Suprapubic skin (tissue), 4 donors: ENCODE data around the gene OARD1. TPM values are rescaled to one million over a fixed set of nuclear protein-coding genes. Genes with fewer than 3 reads are reported as not detected.

Experiments used
- DNase-seq, 2 donors: peaks; one replicate each; pipeline ENCODE4 v3.0.0-alpha.2; 2019; ENCODE audit warnings: low spot score in 2 of 2
- H3K27ac ChIP-seq: fragments of 200-600 bp; sonication (generic); one replicate; pipeline ENCODE4 v1.5.1; 2019
- H3K27me3 ChIP-seq: fragments of 200-600 bp; sonication (generic); one replicate; pipeline ENCODE4 v1.5.1; 2019
- H3K36me3 ChIP-seq: fragments of 200-600 bp; sonication (generic); one replicate; pipeline ENCODE4 v1.5.1; 2019
- H3K4me1 ChIP-seq: fragments of 200-600 bp; sonication (generic); one replicate; pipeline ENCODE4 v1.5.1; 2019
- H3K4me3 ChIP-seq: fragments of 200-600 bp; sonication (generic); one replicate; pipeline ENCODE4 v1.5.1; 2019; ENCODE audit warnings: mild to moderate bottlenecking
- H3K9me3 ChIP-seq: fragments of 200-600 bp; sonication (generic); one replicate; pipeline ENCODE4 v1.5.1; 2019
- EP300 ChIP-seq: sonication (generic); formaldehyde crosslinking; IDR thresholded peaks from one replicate; pipeline ENCODE4 v1.6.1; 2017; ENCODE audit warnings: antibody characterized with exemption
- POLR2A ChIP-seq, 2 donors: fragments of 450-650 bp; IDR thresholded peaks; one replicate each; pipeline ENCODE4 v1.6.1; 2017; ENCODE audit warnings: antibody characterized with exemption in 2 of 2, mild to moderate bottlenecking in 2 of 2, moderate library complexity in 2 of 2
- POLR2AphosphoS5 ChIP-seq, 3 donors: sonication (generic); formaldehyde crosslinking; IDR thresholded peaks; one replicate each; pipeline ENCODE4 v1.6.1; 2017; ENCODE audit warnings: antibody characterized with exemption in 3 of 3
- WGBS: methylation state at CpG from one replicate; pipeline ENCODE4 v1.1.5; 2018; 5-methylcytosine and 5-hydroxymethylcytosine counted together
- total RNA-seq, 4 donors: library from RNA; depleted of rRNA; stranded (reverse); fragments of >200 nt; gene quantifications; one replicate each; pipeline ENCODE4 v1.1.0, GENCODE V29; 2016
- TF ChIP-seq, protein P1 (sequence below), 2 donors: fragments of 200-600 bp in 1 of 2; fragments of 450-650 bp in 1 of 2; sonication (generic) in 1 of 2; IDR thresholded peaks; one replicate each; pipeline ENCODE4 v1.5.1; 2016 to 2019; ENCODE audit warnings: antibody characterized with exemption in 2 of 2, mild to moderate bottlenecking in 1 of 2, moderate library complexity in 1 of 2

Gene OARD1
- total RNA-seq, 4 donors from 2014 or later = 11.3 to 29.9 (median 20.6) TPM

DNA sequence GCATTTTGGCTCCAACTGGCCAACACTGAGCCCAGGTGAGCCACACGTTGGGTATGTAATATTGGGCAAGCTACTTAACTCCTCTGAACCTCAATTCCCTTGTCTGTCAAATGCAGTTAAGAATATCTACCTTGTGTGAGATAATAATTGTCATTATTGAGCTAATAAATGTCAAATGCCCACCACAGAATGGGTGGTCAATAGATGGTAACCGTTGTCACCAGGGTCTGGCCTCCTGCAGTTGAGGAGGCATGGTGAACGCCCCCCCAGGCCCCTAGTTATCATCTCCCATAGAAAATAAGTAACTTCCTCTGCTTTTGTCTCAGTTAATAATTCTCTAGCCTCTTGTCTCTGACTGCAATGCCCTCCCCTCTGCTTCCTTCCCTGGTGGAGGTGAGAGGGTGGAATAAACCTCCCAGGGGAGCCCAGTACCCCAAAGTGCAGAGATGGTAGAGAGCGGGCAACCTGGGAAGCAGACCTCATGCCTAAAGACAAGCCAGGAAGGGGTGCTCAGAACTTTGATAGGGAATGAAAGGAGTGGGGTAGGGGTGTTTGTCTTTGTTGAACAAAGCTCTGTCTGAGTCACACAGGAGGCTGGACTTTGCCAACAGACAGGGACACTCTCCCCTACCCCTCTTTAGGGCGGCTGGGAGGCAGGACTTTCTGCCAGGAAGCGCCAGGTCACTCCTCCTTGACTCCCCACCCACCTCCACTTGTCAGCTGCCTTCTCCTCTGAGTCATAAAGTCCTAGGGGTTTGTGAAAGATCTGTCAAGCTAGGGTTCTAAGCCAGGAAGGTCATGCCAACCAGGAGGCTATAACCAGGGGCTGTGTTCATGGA is 31.8 kb downstream of the OARD1 start:
- Histone ChIP-seq H3K4me1 (peaks cover 8% of the 10 kb centered on the region), H3K36me3 (no peaks in the 10 kb centered on the region), H3K27ac (no peak overlapping the region), H3K4me3 (no peak overlapping the region), H3K27me3 (no peaks in the 10 kb centered on the region), H3K9me3 (no peaks in the 10 kb centered on the region)
- 70% methylated on average over 6 of the region's 6 CpGs for WGBS
- TF ChIP-seq, protein P1, sequence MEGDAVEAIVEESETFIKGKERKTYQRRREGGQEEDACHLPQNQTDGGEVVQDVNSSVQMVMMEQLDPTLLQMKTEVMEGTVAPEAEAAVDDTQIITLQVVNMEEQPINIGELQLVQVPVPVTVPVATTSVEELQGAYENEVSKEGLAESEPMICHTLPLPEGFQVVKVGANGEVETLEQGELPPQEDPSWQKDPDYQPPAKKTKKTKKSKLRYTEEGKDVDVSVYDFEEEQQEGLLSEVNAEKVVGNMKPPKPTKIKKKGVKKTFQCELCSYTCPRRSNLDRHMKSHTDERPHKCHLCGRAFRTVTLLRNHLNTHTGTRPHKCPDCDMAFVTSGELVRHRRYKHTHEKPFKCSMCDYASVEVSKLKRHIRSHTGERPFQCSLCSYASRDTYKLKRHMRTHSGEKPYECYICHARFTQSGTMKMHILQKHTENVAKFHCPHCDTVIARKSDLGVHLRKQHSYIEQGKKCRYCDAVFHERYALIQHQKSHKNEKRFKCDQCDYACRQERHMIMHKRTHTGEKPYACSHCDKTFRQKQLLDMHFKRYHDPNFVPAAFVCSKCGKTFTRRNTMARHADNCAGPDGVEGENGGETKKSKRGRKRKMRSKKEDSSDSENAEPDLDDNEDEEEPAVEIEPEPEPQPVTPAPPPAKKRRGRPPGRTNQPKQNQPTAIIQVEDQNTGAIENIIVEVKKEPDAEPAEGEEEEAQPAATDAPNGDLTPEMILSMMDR (IDR thresholded peaks at IDR 0.05) = no peak
- TF ChIP-seq POLR2A (IDR thresholded peaks at IDR 0.05) (no peak), EP300 (no peak), POLR2AphosphoS5 (IDR thresholded peaks at IDR 0.05) (no peak)
- peak in 1 of 2 donors; percentile 31 for DNase-seq

DNA sequence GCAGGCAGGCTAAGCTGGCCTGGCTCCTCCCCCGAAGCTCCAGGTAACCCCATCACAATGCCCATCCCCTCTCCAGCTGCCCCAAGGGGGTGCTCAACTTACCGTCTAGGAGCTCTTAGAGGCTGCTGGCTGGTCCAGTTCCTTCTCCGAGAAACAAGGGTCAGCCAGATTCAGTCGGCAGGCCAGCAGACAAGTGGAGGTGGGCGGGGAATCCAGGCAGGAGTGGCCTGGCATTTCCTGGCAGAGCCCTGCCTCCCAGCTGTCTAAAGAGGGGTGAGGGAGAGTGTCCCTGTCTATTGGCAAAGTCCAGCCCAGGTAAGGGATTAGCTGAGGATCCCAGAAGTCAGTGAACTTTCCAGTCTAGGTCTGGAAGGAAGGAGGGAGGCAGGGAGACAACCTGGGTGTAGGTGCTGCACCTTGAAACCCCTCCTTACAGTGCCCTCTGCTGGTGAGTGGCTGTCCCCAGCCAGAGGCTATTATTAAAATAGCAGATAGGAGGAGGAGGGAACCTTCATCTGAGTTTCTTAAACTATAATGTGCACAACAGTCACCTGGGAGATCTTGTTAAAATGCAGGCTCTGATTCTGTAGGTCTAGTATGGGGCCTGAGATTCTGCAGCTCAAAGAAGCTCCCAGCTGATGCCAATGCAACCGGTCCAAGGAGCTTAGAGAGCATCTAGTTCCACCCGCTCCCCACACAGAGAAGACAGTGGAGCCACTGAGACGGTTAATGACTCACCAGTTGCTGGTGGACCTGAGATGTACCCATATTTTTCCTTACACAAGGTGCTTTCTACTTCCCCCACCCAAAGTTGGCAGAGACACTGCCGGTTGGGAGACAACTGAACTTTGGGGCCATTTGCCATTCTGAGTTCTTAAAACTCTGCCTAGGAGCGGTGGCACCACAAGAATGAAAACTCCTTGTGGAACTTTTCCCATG is 32.8 kb downstream of the OARD1 start, which contains the start of gene UNC5CL:
Gene UNC5CL, minus strand, starts transcription at position 162 of the 939 bp plus-strand sequence. CDS start 4,147 bp downstream, outside the sequence.
- Histone ChIP-seq H3K36me3 (no peaks in the 10 kb centered on the region), H3K27ac (no peak within 1 kb of the TSS), H3K4me1 (peaks cover 8% of the 10 kb centered on the region), H3K4me3 (no peak within 1 kb of the TSS), H3K27me3 (no peaks in the 10 kb centered on the region), H3K9me3 (no peaks in the 10 kb centered on the region)
- TF ChIP-seq POLR2AphosphoS5 (IDR thresholded peaks at IDR 0.05) (no peak), EP300 (no peak), POLR2A (IDR thresholded peaks at IDR 0.05) (no peak)
- TF ChIP-seq, protein P1 (IDR thresholded peaks at IDR 0.05) = peak in 1 of 2 donors; percentile 64
- DNase-seq = peak in 1 of 2 donors; percentile 46
- WGBS = 82% methylated on average over 10 of the region's 10 CpGs

DNA sequence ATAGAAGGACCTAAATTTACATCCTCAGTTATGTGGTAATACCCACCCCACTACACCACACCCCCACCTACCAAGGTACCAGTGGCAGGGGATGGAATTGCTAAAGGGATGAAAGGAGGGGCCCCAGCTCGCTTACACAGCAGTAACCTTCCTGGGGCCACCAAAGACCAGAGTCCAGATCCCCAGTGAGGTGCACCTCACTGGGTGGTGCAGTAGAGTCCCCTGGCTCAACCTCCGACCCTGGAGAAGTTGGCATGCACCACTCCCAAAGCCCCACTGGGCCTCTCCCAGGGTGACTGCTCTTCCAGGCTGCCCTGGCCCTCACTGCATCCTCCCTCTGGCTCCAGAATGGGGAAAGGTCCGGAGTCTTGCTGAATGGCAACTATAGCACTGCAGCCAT is 34.0 kb downstream of the OARD1 start:
- H3K27me3 ChIP-seq = no peaks in the 10 kb centered on the region
- H3K4me3 ChIP-seq = no peak overlapping the region
- H3K4me1 ChIP-seq = peaks cover 8% of the 10 kb centered on the region
- 91% methylated on average over 2 of the region's 3 CpGs for WGBS
- DNase-seq = peak in 1 of 2 donors; percentile 24
- H3K27ac ChIP-seq = no peak overlapping the region
- no peaks in the 10 kb centered on the region for H3K36me3 ChIP-seq
- H3K9me3 ChIP-seq = no peaks in the 10 kb centered on the region
- no peak for TF ChIP-seq POLR2A (IDR thresholded peaks at IDR 0.05)
- TF ChIP-seq POLR2AphosphoS5 (IDR thresholded peaks at IDR 0.05) = no peak
- no peak for TF ChIP-seq EP300
- TF ChIP-seq, protein P1 (IDR thresholded peaks at IDR 0.05) = no peak

DNA sequence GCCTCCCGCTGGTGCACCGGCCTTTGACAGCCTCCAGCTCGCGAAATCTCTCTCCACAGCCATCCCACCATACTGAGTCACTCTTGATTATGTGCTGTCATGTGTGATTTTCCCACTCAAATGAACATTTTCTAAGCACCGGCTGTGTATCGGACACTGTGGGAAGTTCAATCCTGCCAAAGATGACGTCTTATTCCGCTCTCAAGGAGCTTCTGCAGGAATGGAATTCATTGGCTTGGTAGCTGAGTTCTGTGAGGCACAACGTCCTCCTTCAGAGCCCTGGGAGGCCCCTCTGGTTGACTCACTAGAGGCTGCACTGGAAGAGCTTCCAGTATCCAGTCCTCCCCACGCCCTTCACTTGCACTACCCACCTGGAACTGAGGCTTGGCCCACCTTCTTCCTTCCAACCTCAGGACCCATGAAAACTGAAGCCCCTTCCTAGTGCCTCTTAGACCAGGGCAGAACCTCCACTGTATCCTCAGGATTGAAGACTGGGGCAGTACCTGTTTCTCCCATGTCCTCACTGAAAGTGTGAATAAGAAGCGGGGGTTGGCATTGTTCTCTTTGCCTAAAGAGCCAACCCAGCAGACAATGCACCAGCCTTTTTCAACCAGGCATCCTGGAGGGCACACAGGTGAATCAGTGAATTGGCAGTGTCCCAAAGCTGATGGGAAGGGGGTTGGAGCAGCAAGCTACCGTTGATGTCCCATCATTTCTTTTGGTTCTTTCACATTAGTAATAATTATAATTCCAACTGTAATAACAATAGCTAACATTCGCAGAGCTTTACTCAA is 34.9 kb downstream of the OARD1 start:
- H3K27me3 ChIP-seq = no peaks in the 10 kb centered on the region
- H3K27ac ChIP-seq = no peak overlapping the region
- WGBS = 66% methylated on average over 13 of the region's 13 CpGs
- peaks cover 8% of the 10 kb centered on the region for H3K4me1 ChIP-seq
- H3K36me3 ChIP-seq = no peaks in the 10 kb centered on the region
- DNase-seq = peak in 1 of 2 donors; percentile 14
- no peak overlapping the region for H3K4me3 ChIP-seq
- no peaks in the 10 kb centered on the region for H3K9me3 ChIP-seq
- TF ChIP-seq, protein P1 (IDR thresholded peaks at IDR 0.05) = no peak
- TF ChIP-seq EP300 = no peak
